Erythroblast (primary cell): ENCODE measurements around the gene PKMYT1.

Experiments
- GATA1 ChIP-seq: IDR thresholded peaks from 2 replicates; pipeline ENCODE4 v1.6.1; 2011; ENCODE audit warnings: low read depth, mild to moderate bottlenecking, control low read depth, low read length, moderate library complexity
- POLR2A ChIP-seq: IDR thresholded peaks from 2 replicates; pipeline ENCODE4 v1.6.1; 2011; ENCODE audit warnings: mild to moderate bottlenecking, low read length

DNA sequence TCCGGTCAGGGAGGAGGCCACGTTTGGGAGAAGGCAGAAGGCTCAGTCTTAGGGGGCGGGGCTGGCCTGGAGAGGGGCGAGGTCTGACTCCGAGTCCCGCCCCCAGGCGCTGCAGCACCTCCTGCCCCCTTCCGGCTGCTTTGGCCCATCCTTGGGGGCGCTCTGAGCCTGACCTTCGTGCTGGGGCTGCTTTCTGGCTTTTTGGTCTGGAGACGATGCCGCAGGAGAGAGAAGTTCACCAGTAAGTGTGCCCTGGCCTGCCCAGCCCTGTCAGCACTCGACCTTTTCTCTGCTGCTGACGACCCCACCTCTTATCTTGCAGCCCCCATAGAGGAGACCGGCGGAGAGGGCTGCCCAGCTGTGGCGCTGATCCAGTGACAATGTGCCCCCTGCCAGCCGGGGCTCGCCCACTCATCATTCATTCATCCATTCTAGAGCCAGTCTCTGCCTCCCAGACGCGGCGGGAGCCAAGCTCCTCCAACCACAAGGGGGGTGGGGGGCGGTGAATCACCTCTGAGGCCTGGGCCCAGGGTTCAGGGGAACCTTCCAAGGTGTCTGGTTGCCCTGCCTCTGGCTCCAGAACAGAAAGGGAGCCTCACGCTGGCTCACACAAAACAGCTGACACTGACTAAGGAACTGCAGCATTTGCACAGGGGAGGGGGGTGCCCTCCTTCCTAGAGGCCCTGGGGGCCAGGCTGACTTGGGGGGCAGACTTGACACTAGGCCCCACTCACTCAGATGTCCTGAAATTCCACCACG, 41.4 kb upstream of the PKMYT1 start:
- TF ChIP-seq POLR2A = no peak
- TF ChIP-seq GATA1 = no peak
